SIG-M5 treated with dmso at 0.1 percent for 504 hours (cell line): ENCODE measurements around the gene CYFIP2.

ENCODE experiments used
- DNase-seq: peaks from one replicate; lab custom pipeline; 2025; ENCODE audit not compliant: unreplicated experiment; lab: John Stamatoyannopoulos, UW

CYFIP2 gene

DNA sequence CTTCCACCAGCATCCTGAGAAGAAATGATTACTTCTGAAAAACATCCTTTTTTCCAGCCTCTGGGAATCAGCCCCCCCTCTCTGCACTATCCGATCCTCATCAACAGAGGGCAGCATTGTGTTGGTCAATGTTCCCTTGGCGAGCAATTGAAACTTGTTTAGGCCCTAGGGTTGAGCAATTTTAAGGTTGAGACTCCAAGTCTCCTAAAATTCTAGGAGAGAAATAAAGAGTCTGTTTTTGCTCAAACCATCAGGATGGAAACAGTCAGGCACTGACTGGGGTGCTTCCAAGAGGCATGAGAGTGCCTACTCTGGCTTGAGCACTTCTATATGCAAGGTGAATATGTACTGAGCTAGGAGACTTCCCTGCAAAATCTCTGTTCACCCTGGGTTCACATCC, 12.4 kb upstream of the CYFIP2 start:
- DNase-seq, result peak; percentile 70

DNA sequence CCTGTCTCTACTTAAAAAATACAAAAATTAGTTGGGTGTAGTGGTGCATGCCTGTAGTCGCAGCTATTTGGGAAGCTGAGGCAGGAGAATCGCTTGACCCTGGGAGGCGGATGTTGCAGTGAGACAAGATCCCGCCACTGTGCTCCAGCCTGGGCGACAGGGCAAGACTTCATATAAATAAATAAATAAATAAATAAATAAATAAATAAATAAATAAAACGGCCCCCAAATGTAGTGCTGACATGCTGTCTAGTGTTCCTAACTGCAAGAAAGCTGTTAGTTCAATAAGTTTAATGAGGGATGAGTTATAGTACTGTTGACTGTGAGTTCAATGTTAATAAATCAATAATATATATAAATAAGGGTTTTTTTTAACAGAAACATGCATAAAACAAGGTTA, 7.5 kb upstream of the CYFIP2 start:
- no peak for DNase-seq

DNA sequence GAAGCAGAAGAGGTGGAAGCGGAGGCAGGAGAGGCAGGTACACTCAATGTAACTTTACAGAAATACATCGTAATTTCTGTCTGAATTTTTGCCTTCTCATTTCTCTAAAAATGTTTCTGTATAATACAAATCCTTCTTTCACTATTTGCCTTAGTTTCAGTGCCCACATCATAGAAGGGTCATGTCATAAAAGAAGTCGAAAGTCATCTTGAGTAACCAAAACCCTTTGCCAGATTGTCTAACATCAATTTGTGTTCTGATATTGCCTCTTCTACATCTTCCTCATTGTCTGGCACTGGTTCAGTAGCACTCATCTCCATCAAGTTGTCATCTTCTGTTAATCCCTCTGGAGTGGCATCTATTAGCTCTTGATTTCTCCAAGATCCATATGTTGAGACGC, 6.2 kb upstream of the CYFIP2 start:
- no peak for DNase-seq

DNA sequence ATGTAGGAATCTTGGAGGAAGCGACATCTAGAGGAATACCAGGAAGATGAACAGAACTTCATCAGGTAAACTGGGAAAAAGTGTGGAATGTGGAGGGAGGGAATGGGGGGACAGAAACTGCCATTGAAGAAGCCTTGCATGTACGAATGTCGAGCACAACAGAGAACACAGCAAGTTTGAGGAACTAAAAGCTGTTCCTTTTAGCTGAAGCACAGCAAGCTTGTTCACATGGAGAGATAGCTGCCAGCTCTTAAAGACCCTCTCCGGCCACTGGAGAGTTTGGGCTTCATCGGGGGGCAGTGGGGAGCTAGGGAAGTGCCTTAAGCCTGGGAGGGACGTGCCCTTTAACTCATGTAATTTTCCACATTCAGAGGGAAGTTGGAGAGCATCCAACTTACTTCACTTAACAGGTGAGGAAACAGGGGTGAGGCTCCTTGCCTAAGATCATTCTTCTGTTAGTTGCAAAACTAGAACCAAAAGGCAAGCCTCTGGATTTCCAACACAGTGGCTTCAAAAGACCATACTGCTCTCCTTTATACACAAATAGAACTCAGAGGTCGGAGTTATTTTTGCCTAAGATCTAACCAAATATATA, 2.3 kb upstream of the CYFIP2 start:
- peak; percentile 12 for DNase-seq

DNA sequence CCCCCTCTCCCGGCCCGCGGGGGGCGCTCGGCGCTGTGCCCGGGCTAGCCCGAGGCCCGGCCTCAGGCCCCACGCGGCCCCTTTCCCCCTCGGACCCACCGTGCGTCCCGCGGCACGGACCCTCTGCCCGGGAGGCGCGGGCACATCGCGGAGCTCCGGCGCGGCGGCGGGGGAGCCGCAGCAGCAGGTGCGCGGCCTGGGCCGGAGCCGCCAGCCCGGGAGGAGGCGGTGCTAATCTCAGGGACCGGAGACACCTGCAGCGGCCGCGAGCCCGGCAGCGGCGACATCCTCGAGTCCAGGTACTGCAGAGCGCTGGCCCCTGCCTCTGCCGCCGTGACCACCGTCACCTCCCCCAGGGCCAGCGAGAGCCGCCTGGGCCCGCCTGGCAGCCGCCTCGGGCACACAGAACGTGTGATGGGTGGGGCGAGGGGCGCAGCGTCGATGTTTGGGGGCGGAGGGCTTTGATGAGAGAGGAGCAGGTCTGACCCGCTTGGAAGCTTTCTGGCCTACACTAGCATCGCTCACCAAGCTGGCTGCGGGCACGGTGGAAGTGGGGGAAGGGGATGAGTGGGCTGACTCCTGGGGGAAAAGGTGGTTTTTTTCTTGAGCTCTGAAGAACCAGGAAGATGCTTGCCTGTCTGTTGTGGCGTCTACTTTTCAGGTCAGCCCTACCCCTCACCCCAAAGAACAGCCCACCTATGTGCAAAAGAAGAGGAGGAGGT, 524 bp downstream of the CYFIP2 start:
- DNase-seq, result no peak

DNA sequence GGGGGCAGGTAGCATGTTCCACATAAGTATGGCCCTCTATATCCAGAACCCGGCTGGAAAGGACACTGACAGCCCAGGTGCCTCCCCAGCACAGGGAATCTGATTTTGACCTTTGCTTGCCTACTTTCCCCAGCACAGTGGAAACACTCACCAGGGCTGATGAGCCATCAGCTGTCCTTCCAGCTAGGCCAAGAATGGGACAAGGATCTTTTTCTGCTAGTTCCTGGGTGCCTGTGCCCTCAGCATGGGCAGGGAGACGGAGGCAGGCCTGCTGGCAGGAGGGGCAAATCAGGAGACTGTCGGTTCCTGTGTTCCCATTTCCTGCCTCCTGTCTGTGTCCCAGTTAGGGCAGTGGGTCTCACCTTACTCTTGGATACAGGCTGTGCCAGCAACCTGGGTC, 1.1 kb downstream of the CYFIP2 start:
- no peak for DNase-seq

- DNase-seq, result peak; percentile 15
Measured at GRCh38 chr5:157267761-157268480, 2.0 kb downstream of the CYFIP2 start.

DNA sequence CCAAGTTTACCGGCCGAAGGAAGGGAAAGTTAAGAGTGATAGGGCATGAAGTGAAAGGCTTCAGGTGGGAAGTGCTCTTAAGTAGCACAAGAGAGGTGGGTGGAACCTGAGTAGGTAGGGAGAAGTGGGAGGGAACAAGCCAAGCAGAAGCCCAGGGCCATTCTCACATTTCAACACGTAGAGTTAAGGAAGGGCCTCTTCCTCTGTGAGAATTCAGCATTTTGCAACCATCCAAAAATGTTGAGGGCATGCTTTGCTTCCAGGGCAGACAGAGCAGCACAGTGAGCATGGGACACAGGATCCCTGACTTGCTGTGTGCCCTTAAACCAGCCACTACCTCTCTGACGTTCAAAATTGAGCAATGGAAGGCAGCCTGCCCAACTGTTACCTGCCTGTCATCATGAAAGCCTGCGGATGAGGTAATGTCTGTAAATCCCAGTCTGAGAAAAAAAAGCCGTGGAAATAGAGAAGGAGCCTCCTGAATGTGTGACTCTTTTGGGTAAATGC, 3.3 kb downstream of the CYFIP2 start:
- peak; percentile 75 for DNase-seq

DNA sequence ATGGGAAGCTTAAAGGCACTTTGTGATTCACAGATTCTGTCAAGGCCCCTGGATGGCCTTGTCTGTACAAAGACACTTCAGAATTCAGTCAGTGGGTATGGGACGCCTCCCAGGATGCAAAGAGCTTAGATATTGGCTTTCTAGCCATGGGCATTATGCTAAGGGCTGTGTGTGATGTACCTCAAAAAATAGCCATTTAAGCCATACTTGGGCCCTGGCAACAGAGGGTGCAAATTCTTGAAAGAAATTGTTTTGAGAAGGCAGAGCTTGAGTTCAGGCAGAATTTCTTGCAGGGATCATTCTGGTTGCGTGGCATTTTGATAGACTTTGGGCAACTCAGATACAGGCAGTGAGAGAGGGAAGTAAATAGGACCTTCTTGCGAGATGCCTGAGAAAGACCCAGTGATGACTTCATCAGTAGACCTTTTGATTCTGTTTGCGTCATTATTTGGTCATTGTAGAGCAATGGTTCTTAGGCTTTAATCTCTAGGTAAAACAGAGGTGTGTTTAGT, 3.9 kb downstream of the CYFIP2 start:
- DNase-seq, result peak; percentile 42

- DNase-seq, result no peak
Measured at GRCh38 chr5:157270771-157271170, 4.8 kb downstream of the CYFIP2 start.

- DNase-seq, result peak; percentile 65
Measured at GRCh38 chr5:157271740-157272271, 5.9 kb downstream of the CYFIP2 start.

- peak; percentile 93 for DNase-seq
Measured at GRCh38 chr5:157273131-157273556, 7.2 kb downstream of the CYFIP2 start.

- DNase-seq, result no peak
Measured at GRCh38 chr5:157275403-157275802, 9.5 kb downstream of the CYFIP2 start.

GRCh38 chr5:157278319-157279037, 12.6 kb downstream of the CYFIP2 start:
- no peak for DNase-seq

DNA sequence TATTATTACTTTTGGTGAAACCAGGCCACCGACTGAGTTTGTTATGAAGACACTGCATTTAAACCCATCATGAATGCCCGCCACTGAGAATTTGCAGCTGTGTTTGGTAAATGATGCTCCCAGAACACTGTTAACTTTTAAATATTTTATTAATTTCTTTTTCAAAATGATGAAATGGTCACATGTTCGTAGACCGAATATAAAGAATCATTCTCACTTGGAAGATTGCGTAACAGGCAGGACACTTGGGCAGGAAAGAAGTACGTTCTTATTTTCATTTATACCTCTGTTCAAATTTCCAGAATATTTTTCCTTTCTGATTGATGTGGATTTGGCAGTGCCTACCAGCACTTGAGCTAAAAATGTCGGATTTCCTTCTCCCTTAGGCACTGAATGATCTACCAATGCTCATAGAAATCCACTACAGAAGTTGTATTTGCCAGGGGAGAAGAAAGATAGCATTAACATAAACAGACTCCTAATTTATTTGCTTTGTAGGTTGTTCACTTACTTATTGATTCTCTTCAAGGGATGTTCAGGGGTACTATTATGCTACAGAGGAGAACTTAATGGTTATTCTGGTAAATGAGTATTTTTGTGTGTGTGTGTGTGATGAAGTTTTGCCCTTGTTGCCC, 13.8 kb downstream of the CYFIP2 start:
- DNase-seq, result no peak

- no peak for DNase-seq
Measured at GRCh38 chr5:157280927-157281326, 15.0 kb downstream of the CYFIP2 start.

DNA sequence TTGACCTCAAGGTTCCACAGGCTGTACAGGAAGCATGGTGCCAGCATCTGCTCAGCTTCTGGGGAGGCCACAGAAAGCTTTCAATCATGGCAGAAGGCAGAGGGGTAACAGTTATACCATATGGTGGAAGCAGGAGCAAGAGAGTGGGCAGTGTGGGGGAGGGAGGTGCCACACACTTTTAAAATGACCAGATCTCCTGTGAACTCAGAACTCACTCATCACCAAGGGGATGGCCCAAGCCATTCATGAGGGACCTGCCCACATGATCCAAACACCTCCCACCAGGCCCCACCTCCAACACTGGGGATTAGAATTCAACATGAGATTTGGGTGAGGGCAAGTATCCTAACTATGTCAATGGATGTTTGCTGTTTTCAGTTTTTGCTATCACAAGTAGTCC, 16.2 kb downstream of the CYFIP2 start:
- no peak for DNase-seq

GRCh38 chr5:157283434-157283833, 17.5 kb downstream of the CYFIP2 start:
- DNase-seq, result peak; percentile 4

DNA sequence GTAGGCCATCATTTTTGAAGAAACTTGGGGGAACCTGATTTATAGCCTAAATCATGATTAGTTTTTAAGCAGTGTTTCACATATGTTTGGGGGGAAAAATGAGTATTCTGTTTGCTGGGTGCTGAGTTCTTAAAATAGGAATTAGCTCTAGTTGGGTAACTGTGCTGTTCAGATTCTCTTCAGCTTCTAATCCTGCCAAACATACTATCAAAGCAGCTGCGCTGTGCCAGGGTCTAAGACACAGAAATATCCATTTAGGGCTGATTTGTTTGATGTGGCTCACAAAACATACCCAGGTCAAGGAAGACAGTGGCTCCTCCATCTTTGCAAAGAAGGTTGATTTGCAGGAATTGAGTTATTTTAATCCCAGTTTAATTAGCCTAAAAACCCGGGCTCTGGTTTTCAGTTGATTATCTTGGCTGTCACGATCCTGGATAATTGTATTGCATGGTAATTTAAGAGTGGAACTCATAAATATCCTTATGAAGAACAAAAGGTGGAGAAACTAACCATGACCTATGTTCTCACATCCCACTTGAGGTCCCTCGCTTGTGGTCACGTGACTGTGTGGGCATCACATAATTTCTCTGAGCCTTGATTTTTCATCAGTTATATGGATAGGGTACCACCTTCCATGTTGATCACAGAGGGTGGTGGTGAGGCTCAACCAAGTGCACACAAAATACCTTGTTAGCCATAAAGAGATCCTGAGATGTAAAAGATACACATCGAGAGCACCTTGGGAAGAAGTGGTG, 18.7 kb downstream of the CYFIP2 start:
- DNase-seq, result no peak
